ENCODE results near the gene RFX5.
A peak's percentile ranks its signal among the peaks of the same experiment; 100 is the strongest.

Gene RFX5

DNA sequence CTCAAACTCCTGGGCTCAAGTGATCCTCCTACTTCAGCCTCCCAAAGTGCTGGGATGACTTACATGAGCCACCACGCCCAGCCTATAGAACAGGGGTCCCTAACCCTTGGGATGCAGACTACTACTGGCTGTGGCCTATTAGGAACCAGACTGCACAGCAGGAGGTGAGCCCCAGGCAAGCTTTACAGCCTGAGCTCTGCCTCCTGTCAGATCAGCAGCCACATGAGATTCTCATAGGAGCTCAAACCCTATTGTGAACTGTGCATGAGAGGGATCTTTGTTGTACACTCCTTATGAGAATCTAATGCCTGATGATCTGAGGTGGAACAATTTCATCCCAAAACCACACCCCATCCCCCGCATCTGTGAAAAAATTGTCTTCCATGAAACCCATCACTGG lies 39.0 kb upstream of the RFX5 start:
- H3K27ac ChIP-seq (ENCODE audit: low read length): no peak overlapping the region
- no peak overlapping the region for H3K9ac ChIP-seq (ENCODE audit: low read length)
- H4K20me1 ChIP-seq (ENCODE audit: insufficient read depth, low read length): no peaks in the 10 kb centered on the region
- no peak for TF ChIP-seq EZH2phosphoT487 (IDR thresholded peaks at IDR 0.05; ENCODE audit: low read depth)
- TF ChIP-seq, protein P1, sequence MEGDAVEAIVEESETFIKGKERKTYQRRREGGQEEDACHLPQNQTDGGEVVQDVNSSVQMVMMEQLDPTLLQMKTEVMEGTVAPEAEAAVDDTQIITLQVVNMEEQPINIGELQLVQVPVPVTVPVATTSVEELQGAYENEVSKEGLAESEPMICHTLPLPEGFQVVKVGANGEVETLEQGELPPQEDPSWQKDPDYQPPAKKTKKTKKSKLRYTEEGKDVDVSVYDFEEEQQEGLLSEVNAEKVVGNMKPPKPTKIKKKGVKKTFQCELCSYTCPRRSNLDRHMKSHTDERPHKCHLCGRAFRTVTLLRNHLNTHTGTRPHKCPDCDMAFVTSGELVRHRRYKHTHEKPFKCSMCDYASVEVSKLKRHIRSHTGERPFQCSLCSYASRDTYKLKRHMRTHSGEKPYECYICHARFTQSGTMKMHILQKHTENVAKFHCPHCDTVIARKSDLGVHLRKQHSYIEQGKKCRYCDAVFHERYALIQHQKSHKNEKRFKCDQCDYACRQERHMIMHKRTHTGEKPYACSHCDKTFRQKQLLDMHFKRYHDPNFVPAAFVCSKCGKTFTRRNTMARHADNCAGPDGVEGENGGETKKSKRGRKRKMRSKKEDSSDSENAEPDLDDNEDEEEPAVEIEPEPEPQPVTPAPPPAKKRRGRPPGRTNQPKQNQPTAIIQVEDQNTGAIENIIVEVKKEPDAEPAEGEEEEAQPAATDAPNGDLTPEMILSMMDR (IDR thresholded peaks at IDR 0.05; ENCODE audit: low read depth, low read length): no peak
- H3K4me3 ChIP-seq (ENCODE audit: low read length): no peak overlapping the region
- H3K36me3 ChIP-seq (replicated peaks; ENCODE audit: low read depth, low read length): no peaks in the 10 kb centered on the region
- no peak overlapping the region for H3K4me2 ChIP-seq (ENCODE audit: low read length)
- H2AFZ ChIP-seq (ENCODE audit: low read depth, low read length): no peak overlapping the region
- no peaks in the 10 kb centered on the region for H3K9me3 ChIP-seq (ENCODE audit: insufficient read depth, low read length)
- no peaks in the 10 kb centered on the region for H3K27me3 ChIP-seq (ENCODE audit: low read depth, low read length)
- H3K4me1 ChIP-seq (ENCODE audit: low read length): no peaks in the 10 kb centered on the region
- no peaks in the 10 kb centered on the region for H3K79me2 ChIP-seq (ENCODE audit: low read length)

DNA sequence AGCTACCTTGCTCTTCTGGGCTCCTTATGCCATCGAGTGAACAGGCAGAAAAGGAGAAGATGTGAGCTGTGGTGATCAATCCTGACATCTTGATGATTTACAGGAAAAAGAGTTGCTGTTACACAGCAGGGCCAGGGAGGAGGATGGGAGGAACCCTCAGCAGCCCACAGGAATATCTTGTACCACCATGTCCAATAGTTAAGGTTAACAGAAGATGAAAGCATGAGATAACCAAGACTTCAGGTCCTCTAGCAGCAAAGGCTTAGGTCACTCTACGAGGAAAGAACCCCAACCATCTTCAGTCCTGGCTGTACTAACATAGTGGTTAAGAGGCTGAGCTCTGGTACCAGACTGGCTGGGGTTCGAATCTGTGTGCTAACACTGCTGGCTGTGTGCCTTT lies 37.5 kb upstream of the RFX5 start:
- H3K4me2 ChIP-seq (ENCODE audit: low read length): no peak overlapping the region

DNA sequence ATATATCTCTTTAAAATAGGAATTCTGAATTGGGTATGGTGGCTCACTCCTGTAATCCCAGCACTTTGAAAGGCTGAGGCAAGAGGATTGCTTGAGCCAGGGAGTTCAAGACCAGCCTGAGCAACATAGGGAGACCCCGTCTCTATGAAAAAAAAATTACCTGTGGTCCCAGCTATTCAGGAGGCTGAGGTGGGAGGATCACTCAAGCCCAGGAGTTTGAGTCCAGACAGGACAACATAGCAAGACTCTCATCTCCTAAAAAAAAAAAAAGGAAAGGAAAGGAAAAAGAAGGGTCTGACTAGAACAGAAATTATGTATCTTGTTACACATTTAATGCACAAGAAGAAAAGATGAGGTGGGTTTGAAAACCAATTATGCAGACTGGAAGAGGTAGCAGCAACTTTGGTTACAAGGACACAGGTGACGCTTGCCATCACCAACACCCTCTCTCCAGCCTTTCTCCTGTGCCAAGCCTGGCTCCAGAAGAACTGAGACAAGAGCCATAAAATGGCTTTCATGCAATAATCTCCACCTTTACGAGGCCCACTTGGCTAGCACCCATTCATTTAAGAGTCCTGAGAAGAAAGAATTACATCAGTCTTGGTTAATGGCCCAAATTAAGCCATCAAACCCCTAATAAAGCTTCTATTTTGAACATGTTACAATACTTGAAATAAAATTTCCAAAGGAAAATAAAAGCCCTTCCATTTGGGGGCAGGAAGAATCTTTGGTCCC lies 30.3 kb upstream of the RFX5 start:
- no peaks in the 10 kb centered on the region for H3K36me3 ChIP-seq (replicated peaks; ENCODE audit: low read depth, low read length)
- no peak overlapping the region for H3K4me2 ChIP-seq (ENCODE audit: low read length)
- H3K79me2 ChIP-seq (ENCODE audit: low read length): no peaks in the 10 kb centered on the region
- H3K27ac ChIP-seq (ENCODE audit: low read length): no peak overlapping the region
- H3K27me3 ChIP-seq (ENCODE audit: low read depth, low read length): no peaks in the 10 kb centered on the region
- no peak overlapping the region for H3K4me3 ChIP-seq (ENCODE audit: low read length)
- H4K20me1 ChIP-seq (ENCODE audit: insufficient read depth, low read length): no peaks in the 10 kb centered on the region
- peaks cover 6% of the 10 kb centered on the region; the same call in 1 of the 2 replicates for H3K4me1 ChIP-seq (ENCODE audit: low read length)
- no peak overlapping the region for H3K9ac ChIP-seq (ENCODE audit: low read length)
- TF ChIP-seq, protein P1 (IDR thresholded peaks at IDR 0.05; ENCODE audit: low read depth, low read length): no peak
- TF ChIP-seq EZH2phosphoT487 (IDR thresholded peaks at IDR 0.05; ENCODE audit: low read depth): no peak
- no peak overlapping the region for H2AFZ ChIP-seq (ENCODE audit: low read depth, low read length)
- H3K9me3 ChIP-seq (ENCODE audit: insufficient read depth, low read length): no peaks in the 10 kb centered on the region

More for the DNA sequence above, 37.5 kb upstream of the RFX5 start:
- TF ChIP-seq, protein P1 (IDR thresholded peaks at IDR 0.05; ENCODE audit: low read depth, low read length): no peak
- no peak for TF ChIP-seq EZH2phosphoT487 (IDR thresholded peaks at IDR 0.05; ENCODE audit: low read depth)
- Histone ChIP-seq H4K20me1 (ENCODE audit: insufficient read depth, low read length) (no peaks in the 10 kb centered on the region), H3K36me3 (replicated peaks; ENCODE audit: low read depth, low read length) (no peaks in the 10 kb centered on the region), H3K9me3 (ENCODE audit: insufficient read depth, low read length) (no peaks in the 10 kb centered on the region), H3K9ac (ENCODE audit: low read length) (no peak overlapping the region), H3K4me1 (ENCODE audit: low read length) (no peaks in the 10 kb centered on the region), H2AFZ (ENCODE audit: low read depth, low read length) (0 out of 2 replicates have a peak overlapping the region, but pooled peaks have one; percentile 6), H3K4me3 (ENCODE audit: low read length) (no peak overlapping the region), H3K27me3 (ENCODE audit: low read depth, low read length) (no peaks in the 10 kb centered on the region), H3K27ac (ENCODE audit: low read length) (no peak overlapping the region), H3K79me2 (ENCODE audit: low read length) (no peaks in the 10 kb centered on the region)

DNA sequence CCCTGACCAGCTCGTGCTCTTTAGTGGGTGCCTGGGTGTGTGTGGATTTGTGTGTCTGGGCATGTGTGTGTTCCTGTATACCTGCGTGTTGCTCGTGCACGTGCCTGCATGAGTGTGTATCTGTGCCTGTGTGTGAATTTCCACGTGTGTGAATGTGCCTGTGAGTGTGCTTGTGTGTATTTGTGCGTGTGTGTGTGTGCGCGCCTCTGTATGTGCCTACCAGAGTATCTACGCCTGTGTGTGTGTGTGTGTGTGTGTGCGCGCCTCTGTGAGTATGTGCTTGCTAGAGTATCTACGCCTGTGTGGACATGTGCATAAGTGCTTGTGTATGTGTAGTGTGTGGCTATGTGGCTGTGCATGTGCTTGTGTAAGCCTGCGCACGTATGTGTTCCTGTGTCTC lies 26.1 kb upstream of the RFX5 start:
- no peaks in the 10 kb centered on the region for H4K20me1 ChIP-seq (ENCODE audit: insufficient read depth, low read length)
- H3K36me3 ChIP-seq (replicated peaks; ENCODE audit: low read depth, low read length): no peaks in the 10 kb centered on the region
- H3K79me2 ChIP-seq (ENCODE audit: low read length): no peaks in the 10 kb centered on the region
- H3K4me1 ChIP-seq (ENCODE audit: low read length): peaks cover 12% of the 10 kb centered on the region; the same call in 1 of the 2 replicates
- H3K27ac ChIP-seq (ENCODE audit: low read length): no peak overlapping the region
- H2AFZ ChIP-seq (ENCODE audit: low read depth, low read length): no peak overlapping the region
- no peak overlapping the region for H3K9ac ChIP-seq (ENCODE audit: low read length)
- H3K4me2 ChIP-seq (ENCODE audit: low read length): no peak overlapping the region
- no peak overlapping the region for H3K4me3 ChIP-seq (ENCODE audit: low read length)
- TF ChIP-seq, protein P1 (IDR thresholded peaks at IDR 0.05; ENCODE audit: low read depth, low read length): no peak
- no peak for TF ChIP-seq EZH2phosphoT487 (IDR thresholded peaks at IDR 0.05; ENCODE audit: low read depth)
- H3K9me3 ChIP-seq (ENCODE audit: insufficient read depth, low read length): no peaks in the 10 kb centered on the region
- no peaks in the 10 kb centered on the region for H3K27me3 ChIP-seq (ENCODE audit: low read depth, low read length)
